Stimulated activated CD4-positive, alpha-beta T cell treated with anti-CD3 and anti-CD28 coated beads, TNF-alpha, amount 100 ng/mL, for 48 hours (primary cell): ENCODE data around the gene GNMT.

Source experiments
- DNase-seq, 3 donors: peaks; one replicate each; pipeline ENCODE4 v3.0.0-alpha.2; 2020; ENCODE audit warnings: low read depth in 3 of 3

The GNMT gene

DNA sequence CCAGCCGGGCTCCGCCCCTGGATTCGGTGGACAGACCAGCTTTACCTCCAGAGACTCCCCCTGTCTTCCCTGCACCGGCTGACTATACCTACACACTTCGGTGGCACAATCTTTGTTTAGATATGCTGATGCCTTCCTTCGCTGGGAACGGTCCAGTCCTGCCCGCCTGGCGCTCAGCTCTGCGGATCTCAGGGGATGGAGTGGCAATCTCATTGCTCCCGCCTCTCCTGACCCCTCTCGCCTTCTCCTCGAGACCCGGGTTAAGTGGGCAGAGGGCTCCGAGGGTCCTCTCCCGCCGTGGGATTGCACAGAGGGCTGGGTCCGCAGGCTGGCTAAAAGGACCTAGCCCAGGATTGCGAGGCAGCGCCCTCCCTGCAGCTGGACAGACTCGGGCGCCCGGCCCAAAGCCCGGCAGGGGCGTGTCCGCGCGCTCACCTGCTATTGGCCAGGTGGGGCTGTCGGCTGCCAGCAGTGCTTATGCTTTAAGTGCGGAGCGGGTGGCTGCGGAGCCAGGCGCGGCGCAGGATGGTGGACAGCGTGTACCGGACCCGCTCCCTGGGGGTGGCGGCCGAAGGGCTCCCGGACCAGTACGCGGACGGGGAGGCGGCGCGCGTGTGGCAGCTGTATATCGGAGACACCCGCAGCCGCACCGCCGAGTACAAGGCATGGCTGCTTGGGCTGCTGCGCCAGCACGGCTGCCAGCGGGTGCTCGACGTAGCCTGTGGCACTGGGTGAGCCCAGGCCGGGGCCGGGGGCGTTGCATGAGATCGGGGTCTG lies at the start of gene GNMT:
GNMT (plus strand) TSS at position 512 of the 777 bp plus-strand sequence; CDS start at position 526, 14 bp downstream.
- DNase-seq, result peak in 1 of 3 donors; percentile 21

DNA sequence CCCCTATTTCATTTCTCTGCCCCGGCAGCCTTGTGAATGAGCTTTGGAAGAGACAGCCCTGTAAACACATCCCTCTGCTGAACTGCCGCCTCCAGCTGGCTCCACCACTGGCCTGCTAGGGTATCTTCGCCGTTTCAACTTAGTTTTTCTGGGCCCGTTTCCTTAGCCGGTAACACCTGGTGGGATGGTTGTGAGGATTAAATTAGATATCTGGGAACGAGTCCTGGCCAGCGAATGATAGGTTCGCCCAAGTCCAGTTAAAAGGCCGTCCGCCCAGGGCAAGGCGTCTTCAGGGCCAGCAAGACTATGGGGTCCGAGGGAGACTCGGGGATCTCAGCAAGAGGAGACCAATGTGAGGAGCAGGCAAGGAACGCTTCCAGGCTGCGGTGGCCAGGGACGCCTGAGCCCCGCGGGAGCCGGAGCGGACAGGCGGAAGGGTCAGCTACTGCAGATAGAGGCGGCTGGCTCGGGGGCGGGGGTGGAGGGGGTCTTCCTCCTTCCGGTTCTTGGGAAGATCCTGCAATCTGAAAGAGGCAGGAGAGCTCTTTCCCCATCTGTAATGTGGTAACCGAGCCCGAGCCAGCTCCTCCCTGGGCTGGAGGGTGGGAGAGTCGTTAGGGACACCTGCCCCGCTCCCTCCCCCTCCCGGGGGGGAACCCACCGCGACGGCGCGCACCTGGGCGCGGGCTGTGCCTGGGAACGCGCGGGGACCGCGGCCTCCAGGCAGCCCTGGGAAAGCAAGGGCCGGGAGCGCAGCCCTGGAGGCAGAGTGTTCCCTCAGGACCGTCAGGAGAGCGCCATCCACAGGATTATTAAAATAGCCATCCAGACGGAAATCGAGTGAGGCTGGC lies 49.2 kb upstream of the GNMT start:
- no peak for DNase-seq

DNA sequence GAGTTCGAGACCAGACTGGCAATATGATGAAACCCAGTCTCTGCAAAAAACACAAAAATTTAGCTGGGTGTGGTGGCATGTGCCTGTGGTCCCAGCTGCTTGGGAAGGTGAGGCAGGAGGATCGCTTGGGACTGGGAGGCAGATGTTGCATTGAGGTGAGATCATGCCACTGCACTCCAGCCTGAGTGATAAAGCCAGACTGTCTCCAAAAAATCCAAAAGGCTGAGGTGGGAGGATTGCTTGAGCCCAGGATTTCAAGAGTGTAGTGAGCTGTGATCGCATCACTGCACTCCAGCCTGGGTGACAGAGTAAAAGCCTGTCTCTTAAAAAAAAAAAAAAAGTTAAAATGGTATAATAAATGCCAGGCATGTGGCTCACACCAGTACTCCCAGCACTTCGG lies 46.0 kb upstream of the GNMT start:
- no peak for DNase-seq

DNA sequence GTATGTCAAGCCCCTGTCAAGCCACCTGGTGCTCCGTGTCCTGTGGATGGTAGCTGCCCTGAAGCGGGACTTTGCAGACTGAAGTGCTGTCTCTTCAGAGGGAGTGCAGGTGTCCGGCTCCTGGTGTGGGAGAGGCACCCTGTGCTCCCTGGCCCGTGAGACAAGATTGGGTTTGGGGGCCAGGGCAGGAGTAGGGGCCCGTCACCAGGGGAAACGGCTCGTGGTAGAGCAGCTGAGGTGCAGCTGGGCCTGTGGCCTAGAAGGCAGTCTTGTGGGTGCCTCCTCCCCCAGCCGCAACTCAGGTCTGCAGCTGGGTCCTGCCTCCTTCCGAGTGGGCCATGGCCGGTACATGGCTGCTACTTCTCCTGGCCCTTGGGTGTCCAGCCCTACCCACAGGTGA lies 44.8 kb upstream of the GNMT start, which contains the start of gene PTCRA:
PTCRA (plus strand) TSS at position 322 of the 400 bp plus-strand sequence; CDS start at position 339, 17 bp downstream.
- no peak for DNase-seq

DNA sequence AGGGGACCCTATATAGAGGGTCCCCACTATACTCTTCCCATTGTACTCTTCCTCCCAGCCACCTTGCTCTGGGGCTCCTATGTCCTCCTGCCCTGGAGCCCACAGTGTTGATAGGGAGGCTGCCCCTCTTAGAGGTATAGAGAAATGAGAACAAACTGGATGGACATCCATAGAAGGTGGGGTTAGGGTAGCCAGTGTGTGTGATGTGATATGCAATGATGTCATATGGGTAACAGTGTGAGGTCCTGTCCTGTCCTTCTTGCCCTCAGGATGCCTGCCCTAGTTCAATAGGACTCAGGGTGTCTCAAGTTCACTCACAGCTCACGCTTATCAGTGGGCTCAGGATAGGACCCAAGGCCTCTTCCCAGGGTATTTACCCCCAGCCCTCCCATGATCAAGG lies 44.3 kb upstream of the GNMT start:
- DNase-seq, result no peak

DNA sequence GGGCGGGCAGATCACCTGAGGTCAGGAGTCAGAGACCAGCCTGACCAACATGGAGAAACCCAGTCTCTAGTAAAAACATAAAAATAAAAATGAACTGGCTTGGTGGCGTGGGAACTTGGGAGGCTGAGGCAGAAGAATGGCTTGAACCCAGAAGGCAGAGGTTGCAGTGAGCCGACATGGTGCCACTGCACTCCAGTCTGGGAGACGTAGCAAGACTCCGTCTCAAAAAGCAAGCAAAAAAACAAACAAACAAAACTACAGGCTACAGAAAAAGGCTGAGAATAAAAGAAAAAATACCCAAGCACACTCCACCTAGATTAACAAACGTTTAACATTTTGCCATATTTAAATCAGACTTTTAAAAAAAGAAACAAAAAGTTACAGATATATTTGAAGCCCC lies 38.8 kb upstream of the GNMT start:
- no peak for DNase-seq

DNA sequence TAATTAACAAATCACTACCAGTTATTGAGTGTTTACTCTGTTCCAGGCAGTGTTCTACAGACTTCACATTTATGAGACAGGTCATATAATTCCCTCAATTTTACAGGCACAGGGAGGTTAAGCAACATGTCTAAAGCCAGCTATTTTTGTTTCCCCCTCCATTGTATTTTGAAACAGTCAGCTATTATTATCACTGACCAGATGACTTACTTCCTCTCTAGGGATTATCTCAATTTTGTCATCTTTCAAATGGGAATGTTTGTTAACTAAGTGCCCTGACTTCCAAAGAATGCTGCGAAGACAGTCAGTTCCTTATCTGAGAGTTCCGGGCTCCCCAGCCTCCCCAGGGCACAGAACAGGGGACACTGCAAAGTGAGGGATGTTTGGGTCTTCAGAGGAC lies 36.9 kb upstream of the GNMT start:
- DNase-seq, result no peak

DNA sequence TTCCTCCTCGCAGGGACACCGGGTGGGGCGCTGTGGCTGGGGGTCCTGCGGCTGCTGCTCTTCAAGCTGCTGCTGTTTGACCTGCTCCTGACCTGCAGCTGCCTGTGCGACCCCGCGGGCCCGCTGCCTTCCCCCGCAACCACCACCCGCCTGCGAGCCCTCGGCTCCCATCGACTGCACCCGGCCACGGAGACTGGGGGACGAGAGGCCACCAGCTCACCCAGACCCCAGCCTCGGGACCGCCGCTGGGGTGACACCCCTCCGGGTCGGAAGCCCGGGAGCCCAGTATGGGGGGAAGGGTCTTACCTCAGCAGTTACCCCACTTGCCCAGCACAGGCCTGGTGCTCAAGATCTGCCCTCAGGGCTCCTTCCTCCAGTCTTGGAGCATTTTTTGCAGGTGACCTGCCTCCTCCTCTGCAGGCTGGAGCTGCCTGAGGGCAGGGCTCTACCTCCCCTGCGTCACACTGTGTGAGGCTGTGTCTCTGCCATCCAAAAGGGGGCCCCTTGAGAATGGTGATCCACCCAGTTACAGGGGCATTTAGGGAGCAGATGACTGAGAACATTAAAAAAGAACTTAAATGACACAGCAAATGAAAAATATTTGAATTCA lies 35.2 kb upstream of the GNMT start:
- DNase-seq, result no peak

DNA sequence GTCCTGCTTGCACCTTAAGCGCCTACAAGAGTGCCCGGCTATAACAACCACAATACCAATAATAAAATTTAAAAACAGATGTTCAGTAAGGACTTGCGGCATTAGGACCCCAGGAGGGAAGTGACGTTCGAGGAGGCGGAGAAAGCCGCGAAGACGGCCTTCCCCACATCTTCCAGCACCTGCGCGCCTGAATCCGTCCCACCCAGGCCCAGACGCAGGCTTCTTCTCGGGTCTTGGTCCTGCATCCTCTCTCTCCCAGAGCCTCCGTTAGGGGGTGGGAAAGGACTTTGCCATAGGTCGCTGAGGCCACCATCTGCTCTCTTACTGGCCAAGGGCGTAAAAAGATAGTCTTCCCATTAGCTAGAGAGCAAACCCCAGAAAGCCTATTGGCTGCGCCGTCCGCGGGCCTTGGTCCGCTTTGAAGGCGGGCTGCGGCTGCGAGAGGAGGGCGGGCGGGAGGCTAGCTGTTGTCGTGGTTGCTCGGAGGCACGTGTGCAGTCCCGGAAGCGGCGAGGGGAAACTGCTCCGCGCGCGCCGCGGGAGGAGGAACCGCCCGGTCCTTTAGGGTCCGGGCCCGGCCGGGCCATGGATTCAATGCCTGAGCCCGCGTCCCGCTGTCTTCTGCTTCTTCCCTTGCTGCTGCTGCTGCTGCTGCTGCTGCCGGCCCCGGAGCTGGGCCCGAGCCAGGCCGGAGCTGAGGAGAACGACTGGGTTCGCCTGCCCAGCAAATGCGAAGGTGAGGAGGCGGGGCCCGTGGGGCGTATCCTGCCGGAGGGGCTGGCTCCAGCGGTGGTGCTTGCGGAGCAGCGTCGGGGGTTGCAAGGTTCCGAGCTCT lies 31.4 kb upstream of the GNMT start, which contains the start of gene CNPY3:
CNPY3 (plus strand) TSS at position 495 of the 835 bp plus-strand sequence; CDS start at position 586, 91 bp downstream.
- DNase-seq, result peak; percentile 85 to 95 (median 86)

DNA sequence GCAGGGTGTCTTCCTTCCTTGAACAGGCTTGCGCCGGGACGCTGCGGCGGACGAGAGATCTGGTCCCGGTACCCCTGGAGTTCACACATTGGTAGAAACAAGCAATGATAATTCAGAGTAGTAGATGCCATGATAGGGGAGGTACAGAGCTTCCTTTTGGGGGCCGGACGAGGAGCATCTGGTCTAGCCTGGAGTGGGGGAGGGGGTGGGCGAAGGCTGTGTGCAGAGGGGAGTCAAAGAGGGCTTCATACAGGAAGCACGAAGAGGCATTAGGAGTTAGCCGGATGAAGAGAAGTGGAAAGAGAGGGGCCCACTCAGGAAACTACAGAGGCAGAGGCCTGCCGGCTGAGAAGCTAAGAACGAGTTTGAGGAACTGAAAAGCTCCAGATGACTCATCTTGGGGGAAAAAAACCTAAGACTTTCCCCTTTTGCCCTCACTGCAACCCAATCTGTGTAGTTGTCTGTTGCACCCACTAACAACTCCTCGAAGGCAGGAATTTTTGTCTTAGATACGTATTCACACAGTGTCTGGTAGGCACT lies 30.7 kb upstream of the GNMT start:
- DNase-seq, result peak; percentile 29 to 51 (median 34)

DNA sequence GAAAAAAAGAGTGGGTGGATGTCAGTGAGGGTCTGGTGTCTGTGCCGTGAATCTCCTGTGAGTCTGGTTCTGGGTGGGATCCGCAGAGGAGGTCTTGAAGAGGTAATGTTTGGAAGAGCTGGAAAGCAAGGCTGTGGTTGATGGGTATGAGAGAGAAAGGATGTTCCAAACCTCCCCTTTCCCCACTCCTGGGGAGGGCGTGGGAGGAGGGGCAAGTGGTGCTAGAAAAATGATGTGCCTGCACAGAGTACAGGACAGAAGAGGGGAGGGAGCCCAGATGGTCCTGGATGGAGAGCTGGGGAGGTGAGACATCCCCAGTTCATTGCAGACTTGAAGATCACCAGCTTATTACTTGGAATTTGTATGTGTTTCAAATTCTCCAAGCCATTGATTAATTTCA lies 28.1 kb upstream of the GNMT start:
- no peak for DNase-seq

DNA sequence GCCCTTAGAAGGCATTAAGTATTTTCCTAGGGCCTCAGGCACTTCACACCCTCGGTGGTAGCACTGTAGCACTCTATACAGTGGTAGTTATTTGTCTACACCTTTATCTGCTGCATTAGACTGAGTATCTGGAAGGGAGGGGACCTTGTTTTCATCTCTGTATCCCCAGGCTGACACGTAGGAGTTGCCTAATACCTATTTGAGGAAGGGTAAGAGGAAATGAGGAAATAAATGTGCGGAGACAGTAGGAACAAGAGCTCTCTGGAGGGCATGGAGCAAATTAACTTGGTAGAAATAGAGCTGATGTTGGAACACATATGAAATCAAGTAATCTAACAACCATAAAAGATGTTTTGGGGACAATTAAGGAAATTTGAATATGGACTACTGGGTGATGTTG lies 27.3 kb upstream of the GNMT start:
- no peak for DNase-seq

DNA sequence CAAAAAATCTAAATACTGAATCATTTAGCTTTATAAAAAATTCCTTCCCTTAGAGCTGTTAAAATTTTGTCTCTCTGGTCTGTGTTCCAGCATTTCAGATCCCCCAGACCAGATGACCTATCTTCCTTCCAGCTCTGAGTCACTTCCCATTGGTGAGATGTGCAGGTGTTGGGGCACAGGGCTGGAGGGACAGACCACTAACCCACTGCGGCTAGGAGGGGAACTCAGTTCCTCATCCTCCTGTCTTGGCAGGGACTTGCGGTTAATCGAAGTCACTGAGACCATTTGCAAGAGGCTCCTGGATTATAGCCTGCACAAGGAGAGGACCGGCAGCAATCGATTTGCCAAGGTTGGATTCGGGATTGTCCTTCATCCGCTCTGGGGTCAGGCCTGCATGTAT lies 25.2 kb upstream of the GNMT start:
- DNase-seq, result no peak

DNA sequence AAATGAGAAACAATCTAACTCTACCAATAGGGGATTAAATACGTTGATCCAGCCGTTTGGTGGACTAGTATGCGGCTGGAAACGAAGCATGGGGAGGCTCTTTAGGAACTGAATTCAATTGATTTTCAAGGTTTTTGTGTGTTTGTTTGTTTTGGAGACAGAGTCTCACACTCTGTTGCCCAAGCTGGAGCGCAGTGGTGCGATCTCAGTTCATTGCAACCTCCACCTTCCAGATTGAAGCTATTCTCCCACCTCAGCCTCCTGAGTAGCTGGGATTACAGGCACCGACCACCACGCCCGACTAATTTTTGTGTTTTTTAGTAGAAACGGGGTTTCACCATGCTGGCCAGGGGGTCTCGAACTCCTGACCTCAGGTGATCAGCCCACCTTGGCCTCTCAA lies 24.2 kb upstream of the GNMT start:
- no peak for DNase-seq

DNA sequence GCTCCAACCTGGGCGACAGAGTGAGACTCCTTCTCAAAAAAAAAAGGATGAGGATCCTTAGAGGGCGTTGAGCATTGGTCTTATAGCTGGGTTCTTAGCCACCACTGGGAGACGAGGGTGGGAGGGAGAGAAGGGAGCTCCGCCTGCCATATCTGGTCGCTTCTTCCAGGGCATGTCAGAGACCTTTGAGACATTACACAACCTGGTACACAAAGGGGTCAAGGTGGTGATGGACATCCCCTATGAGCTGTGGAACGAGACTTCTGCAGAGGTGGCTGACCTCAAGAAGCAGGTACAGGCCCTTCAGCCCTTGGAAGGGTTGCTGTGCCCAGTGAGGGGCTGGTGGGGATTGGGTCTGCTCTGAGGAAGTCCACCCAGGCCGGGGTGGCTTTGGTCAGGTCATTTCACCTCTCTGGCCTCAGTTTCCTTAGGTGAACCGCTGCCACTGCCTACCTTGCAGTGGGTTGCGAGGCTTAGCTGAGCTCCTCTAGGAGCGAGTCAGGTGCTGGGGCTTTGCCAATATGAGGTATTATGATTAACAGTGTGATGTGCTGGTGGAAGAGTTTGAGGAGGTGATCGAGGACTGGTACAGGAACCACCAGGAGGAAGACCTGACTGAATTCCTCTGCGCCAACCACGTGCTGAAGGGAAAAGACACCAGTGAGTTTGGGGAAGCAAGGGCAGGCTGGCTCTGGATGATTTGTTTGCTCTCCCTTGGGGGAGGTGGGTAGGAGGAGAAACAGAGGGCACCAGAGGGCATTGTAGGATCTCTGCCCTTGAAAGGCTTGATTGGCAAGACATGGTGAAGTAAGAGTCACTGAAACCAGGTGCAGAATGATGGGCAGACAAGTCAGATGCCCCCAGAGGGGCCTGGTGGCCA lies 22.8 kb upstream of the GNMT start:
- no peak for DNase-seq

DNA sequence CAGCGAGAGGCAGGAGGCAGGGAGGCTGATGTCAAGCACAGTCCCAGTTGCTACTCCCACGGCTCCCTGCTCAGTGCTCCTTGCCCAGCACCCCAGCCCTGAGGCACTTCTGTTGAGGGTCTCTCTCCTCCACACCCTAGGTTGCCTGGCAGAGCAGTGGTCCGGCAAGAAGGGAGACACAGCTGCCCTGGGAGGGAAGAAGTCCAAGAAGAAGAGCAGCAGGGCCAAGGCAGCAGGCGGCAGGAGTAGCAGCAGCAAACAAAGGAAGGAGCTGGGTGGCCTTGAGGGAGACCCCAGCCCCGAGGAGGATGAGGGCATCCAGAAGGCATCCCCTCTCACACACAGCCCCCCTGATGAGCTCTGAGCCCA lies 22.1 kb upstream of the GNMT start:
- no peak for DNase-seq

DNA sequence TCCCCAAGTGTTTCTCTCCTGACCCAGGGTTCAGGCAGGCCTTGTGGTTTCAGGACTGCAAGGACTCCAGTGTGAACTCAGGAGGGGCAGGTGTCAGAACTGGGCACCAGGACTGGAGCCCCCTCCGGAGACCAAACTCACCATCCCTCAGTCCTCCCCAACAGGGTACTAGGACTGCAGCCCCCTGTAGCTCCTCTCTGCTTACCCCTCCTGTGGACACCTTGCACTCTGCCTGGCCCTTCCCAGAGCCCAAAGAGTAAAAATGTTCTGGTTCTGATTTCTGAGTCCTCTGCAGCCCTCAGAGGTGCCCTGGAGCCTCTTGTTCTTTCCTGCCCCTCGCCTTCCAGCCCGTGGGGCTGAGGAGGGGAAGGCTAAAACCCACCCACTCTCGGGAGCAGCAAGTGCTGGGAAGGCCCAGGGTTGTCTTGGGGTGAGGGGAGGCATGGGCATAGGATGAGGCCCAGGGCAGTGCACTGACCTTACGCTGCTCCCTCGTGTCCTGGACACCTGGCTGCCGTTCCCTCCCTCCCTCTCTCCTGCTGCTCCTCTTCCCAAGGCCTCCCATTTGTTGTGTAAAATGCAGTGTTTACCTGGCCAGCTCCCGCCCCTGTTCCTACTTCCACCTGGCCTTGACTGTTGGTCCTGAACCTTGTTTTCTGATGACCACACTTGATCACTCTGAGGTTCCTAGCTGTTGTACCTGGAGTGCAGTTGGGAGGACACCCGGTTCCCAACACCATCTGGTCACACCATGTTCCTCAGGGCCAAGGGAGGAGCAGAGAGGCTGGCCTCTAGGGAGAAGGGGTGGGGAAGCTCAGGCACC lies 21.4 kb upstream of the GNMT start:
- DNase-seq, result no peak

DNA sequence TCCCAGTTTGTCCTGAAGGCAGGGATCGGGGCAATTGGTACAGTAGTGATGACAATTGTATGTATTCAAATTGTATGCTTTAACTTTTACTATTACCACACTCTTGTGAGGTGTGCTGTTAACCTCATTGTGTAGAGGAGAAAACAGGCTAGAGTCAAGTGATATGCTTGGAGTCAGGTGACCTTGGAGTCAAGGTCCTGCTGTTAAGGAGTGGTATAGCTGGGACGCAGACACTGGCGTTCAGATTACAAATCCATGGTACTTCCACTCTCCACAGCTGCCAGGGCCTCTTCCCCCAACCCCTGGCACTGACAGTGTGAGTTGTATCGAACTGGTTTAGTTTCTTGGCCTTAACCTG lies 20.8 kb upstream of the GNMT start:
- no peak for DNase-seq

DNA sequence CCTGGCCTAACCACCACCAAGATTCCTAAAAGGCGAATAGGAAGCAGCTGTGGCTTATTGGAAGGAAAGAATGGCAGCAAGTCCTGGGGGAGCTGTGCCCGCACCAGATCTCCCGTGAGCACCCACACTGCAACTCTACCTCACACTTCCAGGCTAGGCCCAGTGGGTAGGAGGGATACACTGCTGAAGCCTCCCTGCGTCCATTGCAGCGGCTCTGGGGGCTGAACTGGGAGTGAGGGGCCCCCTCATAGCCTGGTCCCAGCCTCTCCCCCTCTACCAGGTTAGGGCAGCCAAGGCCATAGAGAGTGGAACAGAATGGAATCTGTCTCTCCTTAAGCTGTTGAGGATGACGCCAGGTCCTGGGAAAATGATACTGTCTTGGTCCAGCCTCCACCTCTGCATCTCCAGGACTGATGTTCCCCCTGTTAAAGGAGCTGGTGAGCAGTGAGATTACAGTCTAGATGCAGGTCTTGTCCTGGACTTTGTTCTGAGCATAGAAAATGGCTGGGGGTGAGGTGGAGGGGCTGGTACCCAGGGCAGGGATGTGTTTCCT lies 20.0 kb upstream of the GNMT start:
- no peak for DNase-seq
